SU-DHL-6 (cell line): ENCODE measurements around the gene EML6.

ENCODE experiments used
- EZH2phosphoT487 ChIP-seq: fragments of 200-600 bp; sonication (generic), shearing (Covaris generic); conservative IDR thresholded peaks from 2 replicates; pipeline ENCODE4 v1.6.1; 2018; ENCODE audit warnings: mild to moderate bottlenecking, antibody characterized with exemption, low read length, moderate library complexity, mixed read lengths
- TF ChIP-seq, protein P1 (sequence below): fragments of 200-600 bp; sonication (generic); IDR thresholded peaks from one replicate; pipeline ENCODE4 v1.5.1; 2017; ENCODE audit warnings: antibody characterized with exemption, mild to moderate bottlenecking, low read length, moderate library complexity; ENCODE audit not compliant: insufficient read depth, poor library complexity, severe bottlenecking

DNA sequence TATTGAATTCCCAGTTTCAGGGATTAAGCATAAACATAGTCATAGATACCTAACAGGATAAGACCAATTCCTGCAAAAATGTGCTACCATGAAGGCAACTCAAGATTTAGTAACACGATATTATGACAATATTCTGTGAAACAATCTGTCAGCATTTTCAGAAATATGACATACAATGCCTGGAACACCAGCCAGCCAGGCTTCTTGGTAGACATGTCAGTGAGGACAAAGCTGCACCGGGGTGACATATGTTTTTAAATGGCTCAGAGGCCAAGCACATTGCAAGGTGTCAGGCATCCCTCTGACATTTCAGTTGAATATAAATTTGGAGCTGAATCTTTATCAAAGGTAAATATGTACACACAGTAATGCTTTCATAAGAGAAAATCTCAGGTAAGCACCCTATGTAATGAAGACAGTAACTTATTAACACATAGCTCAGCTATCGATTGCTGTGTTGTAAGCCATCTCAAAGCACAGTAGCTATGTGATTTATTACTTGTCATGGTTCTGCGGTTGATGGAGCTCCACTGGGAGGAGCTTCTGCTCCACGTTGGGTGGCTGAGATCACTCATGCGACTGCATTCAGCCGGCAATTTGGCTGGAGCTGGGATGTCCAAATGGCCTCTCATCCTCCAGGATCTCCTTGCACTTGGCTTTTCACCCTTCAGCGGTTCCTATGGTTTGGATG lies 31.9 kb upstream of the EML6 start:
- TF ChIP-seq, protein P1, sequence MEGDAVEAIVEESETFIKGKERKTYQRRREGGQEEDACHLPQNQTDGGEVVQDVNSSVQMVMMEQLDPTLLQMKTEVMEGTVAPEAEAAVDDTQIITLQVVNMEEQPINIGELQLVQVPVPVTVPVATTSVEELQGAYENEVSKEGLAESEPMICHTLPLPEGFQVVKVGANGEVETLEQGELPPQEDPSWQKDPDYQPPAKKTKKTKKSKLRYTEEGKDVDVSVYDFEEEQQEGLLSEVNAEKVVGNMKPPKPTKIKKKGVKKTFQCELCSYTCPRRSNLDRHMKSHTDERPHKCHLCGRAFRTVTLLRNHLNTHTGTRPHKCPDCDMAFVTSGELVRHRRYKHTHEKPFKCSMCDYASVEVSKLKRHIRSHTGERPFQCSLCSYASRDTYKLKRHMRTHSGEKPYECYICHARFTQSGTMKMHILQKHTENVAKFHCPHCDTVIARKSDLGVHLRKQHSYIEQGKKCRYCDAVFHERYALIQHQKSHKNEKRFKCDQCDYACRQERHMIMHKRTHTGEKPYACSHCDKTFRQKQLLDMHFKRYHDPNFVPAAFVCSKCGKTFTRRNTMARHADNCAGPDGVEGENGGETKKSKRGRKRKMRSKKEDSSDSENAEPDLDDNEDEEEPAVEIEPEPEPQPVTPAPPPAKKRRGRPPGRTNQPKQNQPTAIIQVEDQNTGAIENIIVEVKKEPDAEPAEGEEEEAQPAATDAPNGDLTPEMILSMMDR = no peak
- no peak for TF ChIP-seq EZH2phosphoT487
